ENCODE measurements around the gene DLG2.

DNA sequence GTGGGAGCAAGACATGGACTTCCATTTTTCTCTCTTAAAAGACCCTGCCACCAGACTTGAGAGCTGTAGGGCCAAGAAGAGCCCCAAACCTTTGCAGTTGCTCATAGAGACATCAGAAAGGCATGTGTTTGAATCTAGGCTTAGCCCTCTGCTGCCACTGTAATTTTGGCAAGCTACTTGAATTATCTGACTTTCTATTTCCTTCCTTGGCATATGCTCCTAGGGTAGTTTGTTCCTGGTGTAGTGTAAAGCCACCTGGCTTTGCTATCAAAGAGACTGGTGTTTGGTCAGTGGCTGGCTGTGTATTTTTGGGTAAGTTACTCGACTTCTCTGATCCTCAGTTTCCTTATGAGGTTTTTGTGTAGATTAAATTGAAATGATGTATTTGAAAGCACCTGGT, 2088.9 kb downstream of the DLG2 start:
- no peak for TF ChIP-seq RCOR1 (IDR thresholded peaks at IDR 0.05; ENCODE audit: borderline replicate concordance in 1 of 2, low read depth in 2 of 2, low read length in 2 of 2)
- no peak for TF ChIP-seq ZNF76 (CRISPR knock-in tag; IDR thresholded peaks at IDR 0.05; ENCODE audit: borderline replicate concordance)

Measured in K562 (cell line).